HepG2 (cell line): ENCODE results near the gene WDR43. TPM values are rescaled to one million over a fixed set of nuclear protein-coding genes. Genes with fewer than 3 reads are reported as not detected.

Source experiments
- ATF1 ChIP-seq: IDR thresholded peaks from 2 replicates; pipeline ENCODE4 v1.6.1; 2016; ENCODE audit warnings: mild to moderate bottlenecking, control low read depth
- ATRX ChIP-seq: sonication (generic); formaldehyde crosslinking; IDR thresholded peaks from 2 replicates; pipeline ENCODE4 v1.4.0; 2020; ENCODE audit warnings: missing genetic modification reagents, borderline replicate concordance
- BCL6 ChIP-seq: IDR thresholded peaks from 2 replicates; pipeline ENCODE4 v1.6.1; 2016; ENCODE audit warnings: missing genetic modification reagents, missing compliant biosample characterization
- CEBPG ChIP-seq: IDR thresholded peaks from 2 replicates; pipeline ENCODE4 v1.6.1; 2016
- CSRNP1 ChIP-seq: sonication (generic); formaldehyde crosslinking; IDR thresholded peaks from 2 replicates; pipeline ENCODE4 v1.8.1; 2023; ENCODE audit warnings: mild to moderate bottlenecking, missing genetic modification reagents
- ELF3 ChIP-seq: IDR thresholded peaks from 2 replicates; pipeline ENCODE4 v1.6.1; 2016; ENCODE audit warnings: missing genetic modification reagents, missing compliant biosample characterization
- IRF1 ChIP-seq: sonication (generic); formaldehyde crosslinking; IDR thresholded peaks from 2 replicates; pipeline ENCODE4 v1.4.0; 2020; ENCODE audit warnings: low read depth, mild to moderate bottlenecking, missing genetic modification reagents
- JARID2 ChIP-seq: sonication (generic); formaldehyde crosslinking; IDR thresholded peaks from 2 replicates; pipeline ENCODE4 v1.8.1; 2023; ENCODE audit warnings: missing genetic modification reagents, inconsistent platforms; ENCODE audit not compliant: insufficient replicate concordance
- PITX1 ChIP-seq: sonication (generic); formaldehyde crosslinking; IDR thresholded peaks from 2 replicates; pipeline ENCODE4 v1.5.1; 2020; ENCODE audit warnings: mild to moderate bottlenecking, missing genetic modification reagents
- SKIL ChIP-seq: sonication (generic); formaldehyde crosslinking; IDR thresholded peaks from 2 replicates; pipeline ENCODE4 v1.8.0; 2022; ENCODE audit warnings: missing genetic modification reagents, mild to moderate bottlenecking, moderate library complexity, borderline replicate concordance
- SNRNP70 ChIP-seq: fragments of 200-400 bp; formaldehyde crosslinking; IDR thresholded peaks from 2 replicates; pipeline ENCODE4 v1.6.1; 2017; ENCODE audit warnings: mild to moderate bottlenecking, low read depth, low read length, moderate library complexity
- THAP7 ChIP-seq: sonication (generic); formaldehyde crosslinking; IDR thresholded peaks from 2 replicates; pipeline ENCODE4 v1.8.1; 2023; ENCODE audit warnings: mild to moderate bottlenecking, missing genetic modification reagents
- ZMYM2 ChIP-seq: sonication (generic); formaldehyde crosslinking; IDR thresholded peaks from 2 replicates; pipeline ENCODE4 v1.8.0; 2022; ENCODE audit warnings: mild to moderate bottlenecking, missing genetic modification reagents
- ZNF101 ChIP-seq: sonication (generic); formaldehyde crosslinking; IDR thresholded peaks from 2 replicates; pipeline ENCODE4 v1.4.0; 2020; ENCODE audit warnings: mild to moderate bottlenecking, low read depth, missing genetic modification reagents, borderline replicate concordance
- ZNF280D ChIP-seq: sonication (generic); formaldehyde crosslinking; IDR thresholded peaks from 2 replicates; pipeline ENCODE4 v1.5.1; 2020; ENCODE audit warnings: mild to moderate bottlenecking, missing genetic modification reagents
- ZNF34 ChIP-seq: sonication (generic); formaldehyde crosslinking; IDR thresholded peaks from 2 replicates; pipeline ENCODE4 v1.4.0; 2020; ENCODE audit warnings: mild to moderate bottlenecking, missing genetic modification reagents, borderline replicate concordance
- ZNF724P ChIP-seq: sonication (generic); formaldehyde crosslinking; IDR thresholded peaks from 2 replicates; pipeline ENCODE4 v1.8.0; 2022; ENCODE audit warnings: missing genetic modification reagents, borderline replicate concordance
- ZNF749 ChIP-seq: sonication (generic); formaldehyde crosslinking; IDR thresholded peaks from 2 replicates; pipeline ENCODE4 v1.8.0; 2022; ENCODE audit warnings: mild to moderate bottlenecking, missing genetic modification reagents, moderate library complexity, borderline replicate concordance
- ZNF773 ChIP-seq: sonication (generic); formaldehyde crosslinking; IDR thresholded peaks from 2 replicates; pipeline ENCODE4 v1.4.0; 2020; ENCODE audit warnings: missing genetic modification reagents, borderline replicate concordance
- polyA plus RNA-seq, 8 experiments: library from polyadenylated mRNA; depleted of rRNA in 3 of 8; stranded (reverse) in 7 of 8; unstranded in 1 of 8; fragments of >200 nt; fragmentation: Illumina TruSeq in 4 of 8; extraction: Trizol in 4 of 8; gene quantifications; 2 replicates each; pipeline versions ENCODE4 v1.2.1 to v1.2.3, GENCODE V29; 2011 to 2016; ENCODE audit warnings: low read depth in 4 of 8, missing spikeins in 1 of 8, mixed read lengths in 1 of 8; ENCODE audit not compliant: insufficient read depth in 1 of 8
- total RNA-seq, 5 experiments: library from RNA; depleted of rRNA; stranded (reverse); fragments of >200 nt; fragmentation: Illumina TruSeq; extraction: Trizol; gene quantifications; 2 replicates each; pipeline ENCODE4 v1.2.3, GENCODE V29; 2016; ENCODE audit warnings: low read depth in 1 of 5

The WDR43 gene
- total and polyA plus RNA-seq, 2 of the 13 experiments (the other 11 are each of a cell fraction or from before 2014, with no cell fraction given): 121 to 167 TPM

- peak; percentile 74; the same call in 1 of the 2 replicates for TF ChIP-seq CSRNP1 (CRISPR knock-in tag)
- TF ChIP-seq ELF3: peak; percentile 80
- peak; percentile 100 for TF ChIP-seq ATF1 (CRISPR knock-in tag)
- peak; percentile 91 for TF ChIP-seq BCL6 (CRISPR knock-in tag)
- TF ChIP-seq SKIL: peak; percentile 41; the same call in 1 of the 2 replicates
- no peak; the same call in 1 of the 2 replicates for TF ChIP-seq ZNF101
- peak; percentile 84 for TF ChIP-seq CEBPG (CRISPR knock-in tag)
- 0 out of 2 replicates have a peak, but pooled peaks have one; percentile 62 for TF ChIP-seq THAP7 (CRISPR knock-in tag)
- no peak; the same call in 1 of the 2 replicates for TF ChIP-seq ATRX
- peak; percentile 25; the same call in 1 of the 2 replicates for TF ChIP-seq ZNF34 (CRISPR knock-in tag)
- TF ChIP-seq ZNF724P (CRISPR knock-in tag): peak; percentile 84; the same call in 1 of the 2 replicates
- TF ChIP-seq ZNF280D (CRISPR knock-in tag): no peak
- no peak for TF ChIP-seq IRF1 (CRISPR knock-in tag)
- no peak for TF ChIP-seq ZNF773 (CRISPR knock-in tag)
- TF ChIP-seq ZMYM2 (CRISPR knock-in tag): peak; percentile 81; the same call in 1 of the 2 replicates
- peak; percentile 78; the same call in 1 of the 2 replicates for TF ChIP-seq PITX1
- no peak for TF ChIP-seq JARID2 (CRISPR knock-in tag)
- no peak for TF ChIP-seq SNRNP70
- TF ChIP-seq ZNF749: peak; percentile 96
Observed at GRCh38 chr2:28870146-28870891, 24.1 kb upstream of the WDR43 start, which contains the start of gene TRMT61B (continued).
